Activated CD8-positive, alpha-beta memory T cell treated with anti-CD3 and anti-CD28 coated beads, Interleukin-2, amount 50 U/mL, for 1 hour (primary cell): Measurements from ENCODE around the gene ZNF142.
"Not testable (repeated sequence)": the region's sequence is repeated elsewhere in the genome, so short reads cannot be mapped to it uniquely, and the experiment has no call there.

Source experiments
- DNase-seq: peaks from one replicate; pipeline ENCODE4 v3.0.0-alpha.2; 2020; ENCODE audit errors: extremely low read depth

The ZNF142 gene, protein sequence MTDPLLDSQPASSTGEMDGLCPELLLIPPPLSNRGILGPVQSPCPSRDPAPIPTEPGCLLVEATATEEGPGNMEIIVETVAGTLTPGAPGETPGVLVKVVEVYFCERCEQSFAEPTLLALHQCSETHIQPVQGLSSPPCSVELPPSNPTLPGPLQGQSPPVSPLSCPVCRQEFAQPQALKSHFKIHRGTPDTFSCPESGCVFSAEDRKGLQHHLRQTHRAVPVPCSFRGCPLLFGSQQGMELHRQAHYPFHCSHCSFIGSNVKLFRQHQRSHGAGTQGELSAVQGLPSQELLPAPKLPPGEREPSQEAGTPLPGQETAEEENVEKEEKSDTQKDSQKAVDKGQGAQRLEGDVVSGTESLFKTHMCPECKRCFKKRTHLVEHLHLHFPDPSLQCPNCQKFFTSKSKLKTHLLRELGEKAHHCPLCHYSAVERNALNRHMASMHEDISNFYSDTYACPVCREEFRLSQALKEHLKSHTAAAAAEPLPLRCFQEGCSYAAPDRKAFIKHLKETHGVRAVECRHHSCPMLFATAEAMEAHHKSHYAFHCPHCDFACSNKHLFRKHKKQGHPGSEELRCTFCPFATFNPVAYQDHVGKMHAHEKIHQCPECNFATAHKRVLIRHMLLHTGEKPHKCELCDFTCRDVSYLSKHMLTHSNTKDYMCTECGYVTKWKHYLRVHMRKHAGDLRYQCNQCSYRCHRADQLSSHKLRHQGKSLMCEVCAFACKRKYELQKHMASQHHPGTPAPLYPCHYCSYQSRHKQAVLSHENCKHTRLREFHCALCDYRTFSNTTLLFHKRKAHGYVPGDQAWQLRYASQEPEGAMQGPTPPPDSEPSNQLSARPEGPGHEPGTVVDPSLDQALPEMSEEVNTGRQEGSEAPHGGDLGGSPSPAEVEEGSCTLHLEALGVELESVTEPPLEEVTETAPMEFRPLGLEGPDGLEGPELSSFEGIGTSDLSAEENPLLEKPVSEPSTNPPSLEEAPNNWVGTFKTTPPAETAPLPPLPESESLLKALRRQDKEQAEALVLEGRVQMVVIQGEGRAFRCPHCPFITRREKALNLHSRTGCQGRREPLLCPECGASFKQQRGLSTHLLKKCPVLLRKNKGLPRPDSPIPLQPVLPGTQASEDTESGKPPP (N-terminal part only)

DNA sequence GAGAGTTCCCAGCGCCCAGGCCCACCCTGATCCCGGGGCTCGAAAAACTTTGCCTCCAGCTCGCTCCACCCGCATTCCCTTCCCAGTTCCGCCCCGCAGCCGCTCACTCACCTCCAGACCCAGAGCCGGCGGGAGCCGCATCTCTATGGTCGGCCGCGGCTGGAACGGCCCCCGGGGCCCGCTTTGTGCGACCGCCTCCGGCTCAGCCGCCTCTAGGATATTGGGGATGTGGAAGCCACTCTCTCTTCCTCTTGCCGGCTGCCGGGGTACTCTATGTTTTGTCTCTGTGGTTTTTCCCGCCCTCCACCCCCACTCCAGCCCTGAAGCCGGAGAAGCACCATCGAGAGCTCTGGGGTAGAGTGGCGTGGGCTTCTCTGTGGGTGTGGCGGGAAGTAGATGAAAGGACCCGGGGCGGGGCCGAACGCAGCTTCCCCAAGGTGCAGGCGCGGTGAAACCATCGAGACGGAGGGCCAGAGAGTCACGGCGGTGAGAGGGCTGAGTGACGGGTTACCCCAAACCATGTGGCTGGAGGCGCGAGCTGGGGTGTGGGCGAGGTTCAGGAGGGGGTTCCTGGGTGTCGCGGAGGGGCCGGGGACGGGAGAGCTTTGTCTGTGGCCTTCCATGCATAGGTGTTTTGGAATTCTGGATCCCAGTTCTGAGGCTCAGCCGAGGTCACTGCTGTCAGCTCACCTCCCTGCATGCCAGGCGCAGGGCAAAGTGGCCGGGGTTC, at the start of gene ZNF142, which contains the start of gene BCS1L:
TSS of gene ZNF142 (minus strand) at position 366 of the 730 bp plus-strand sequence. CDS start 3,194 bp downstream, outside the sequence.
TSS of gene BCS1L (plus strand) at position 426 of the 730 bp plus-strand sequence. CDS start 1,305 bp downstream, outside the sequence.
- peak; percentile 73 for DNase-seq

DNA sequence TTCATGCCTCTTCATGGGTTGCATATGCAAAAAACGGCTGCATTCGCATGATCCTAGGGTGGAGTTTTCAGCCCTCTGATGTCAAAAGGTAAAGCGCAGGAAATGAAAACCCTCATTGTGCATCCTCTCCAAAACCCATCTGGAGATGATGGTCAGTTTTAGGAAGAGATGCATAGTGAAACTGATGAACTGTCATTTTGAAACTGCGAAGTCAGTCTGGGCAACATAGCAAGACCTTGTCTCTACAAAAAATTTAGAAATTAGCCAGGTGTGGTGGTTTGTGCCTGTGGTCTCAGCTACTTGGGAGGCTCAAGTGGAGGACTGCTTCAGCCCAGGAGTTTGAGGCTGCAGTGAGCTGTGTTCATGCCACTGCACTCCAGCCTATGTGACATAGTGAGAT, 48.7 kb upstream of the ZNF142 start:
- DNase-seq: no peak

DNA sequence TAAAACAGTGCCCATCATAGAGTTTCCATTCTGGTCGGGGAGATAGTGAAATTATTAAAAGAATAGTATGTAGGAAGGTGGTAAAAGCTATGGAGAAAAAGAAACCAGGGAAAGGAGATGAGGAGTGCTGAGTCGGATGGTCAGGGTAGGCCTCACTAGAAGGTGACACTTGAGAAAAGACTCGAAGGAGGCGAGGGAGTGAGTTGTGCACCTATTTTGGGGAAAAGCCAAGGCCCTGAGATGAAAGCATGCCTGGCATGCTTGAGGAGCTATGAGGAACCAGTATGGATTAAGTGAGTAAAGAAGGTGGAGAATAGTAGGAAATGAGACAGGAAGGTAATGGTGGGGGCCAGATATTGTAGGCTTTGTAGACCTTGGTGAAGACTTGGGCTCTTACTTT, 43.9 kb upstream of the ZNF142 start:
- DNase-seq: no peak

DNA sequence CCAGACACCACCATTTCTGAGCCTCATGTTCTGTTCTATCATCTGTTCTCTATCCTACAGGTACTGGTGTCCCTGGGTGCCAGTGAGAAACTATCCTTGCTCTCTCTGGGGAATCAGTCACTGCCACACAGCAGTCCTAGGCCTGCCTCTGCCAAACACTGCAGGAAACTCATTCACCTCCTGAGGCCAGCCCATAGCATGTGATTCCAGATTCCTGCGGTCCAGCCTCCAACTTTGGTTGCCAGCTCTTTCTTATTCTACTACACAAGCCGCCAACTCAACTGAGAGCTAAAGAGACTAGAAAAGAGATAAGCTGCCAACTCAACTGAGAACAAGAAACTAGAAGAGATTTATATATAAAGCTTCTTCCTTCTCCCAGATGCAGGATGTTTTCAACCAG, 42.4 kb upstream of the ZNF142 start:
- DNase-seq: no peak

DNA sequence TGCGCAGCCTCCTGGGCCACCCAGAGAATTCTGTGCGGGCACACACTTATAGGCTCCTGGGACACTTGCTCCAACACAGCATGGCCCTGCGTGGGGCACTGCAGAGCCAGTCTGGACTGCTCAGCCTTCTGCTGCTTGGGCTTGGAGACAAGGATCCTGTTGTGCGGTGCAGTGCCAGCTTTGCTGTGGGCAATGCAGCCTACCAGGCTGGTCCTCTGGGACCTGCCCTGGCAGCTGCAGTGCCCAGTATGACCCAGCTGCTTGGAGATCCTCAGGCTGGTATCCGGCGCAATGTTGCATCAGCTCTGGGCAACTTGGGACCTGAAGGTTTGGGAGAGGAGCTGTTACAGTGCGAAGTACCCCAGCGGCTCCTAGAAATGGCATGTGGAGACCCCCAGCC, 39.5 kb upstream of the ZNF142 start:
- no peak for DNase-seq

DNA sequence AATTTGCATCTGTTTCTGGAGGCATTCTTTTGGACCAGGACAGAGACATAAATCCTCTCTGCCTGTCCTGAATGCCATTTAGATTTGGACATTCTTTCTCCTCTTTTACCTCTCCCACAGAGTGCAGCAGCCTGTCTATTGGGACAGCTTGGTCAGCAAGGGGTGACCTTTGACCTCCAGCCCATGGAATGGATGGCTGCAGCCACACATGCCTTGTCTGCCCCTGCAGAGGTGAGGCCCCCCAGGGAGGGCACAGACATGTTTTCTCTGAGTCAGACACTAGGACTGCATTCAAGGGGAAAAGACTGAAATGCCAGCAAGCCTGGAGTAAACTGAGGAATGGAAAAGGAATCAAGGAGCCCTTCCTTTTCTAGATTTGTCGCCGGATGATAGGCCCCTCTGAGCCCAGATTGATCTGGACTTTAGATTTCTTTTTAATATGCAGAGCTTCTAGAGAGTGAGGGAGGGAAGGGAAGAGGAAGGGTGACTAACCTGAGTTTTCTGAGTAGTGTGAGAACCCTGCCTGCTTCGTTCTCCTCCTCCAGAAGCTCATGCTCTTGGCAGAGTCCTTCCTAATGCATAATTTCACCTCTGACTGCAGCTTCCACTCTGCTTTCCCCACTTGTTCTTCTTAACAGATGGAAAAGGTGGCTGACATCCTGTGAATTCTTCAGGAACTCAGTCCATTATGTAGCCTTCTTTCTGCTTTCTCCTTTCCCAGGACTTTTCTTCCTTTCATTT, 35.2 kb upstream of the ZNF142 start:
- DNase-seq: no peak

DNA sequence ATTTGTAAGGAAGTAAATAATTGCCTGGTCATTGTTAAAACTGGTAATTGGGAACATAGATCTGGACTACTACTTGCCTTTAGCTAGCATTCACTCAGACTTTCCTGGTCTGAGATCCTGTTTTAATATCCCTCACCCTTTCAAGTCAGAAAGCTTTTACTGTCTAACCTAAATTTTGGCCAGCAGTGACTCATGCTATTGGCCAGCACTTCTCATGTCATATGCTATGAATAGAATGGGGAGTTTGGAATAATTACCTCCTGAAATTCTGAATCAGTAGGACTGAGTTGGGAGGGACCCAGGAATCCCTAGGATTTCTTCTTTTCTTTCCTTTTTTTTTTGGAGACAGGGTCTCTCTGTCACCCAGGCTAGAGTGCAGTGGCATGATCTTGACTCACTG, 31.8 kb upstream of the ZNF142 start:
- no peak for DNase-seq

DNA sequence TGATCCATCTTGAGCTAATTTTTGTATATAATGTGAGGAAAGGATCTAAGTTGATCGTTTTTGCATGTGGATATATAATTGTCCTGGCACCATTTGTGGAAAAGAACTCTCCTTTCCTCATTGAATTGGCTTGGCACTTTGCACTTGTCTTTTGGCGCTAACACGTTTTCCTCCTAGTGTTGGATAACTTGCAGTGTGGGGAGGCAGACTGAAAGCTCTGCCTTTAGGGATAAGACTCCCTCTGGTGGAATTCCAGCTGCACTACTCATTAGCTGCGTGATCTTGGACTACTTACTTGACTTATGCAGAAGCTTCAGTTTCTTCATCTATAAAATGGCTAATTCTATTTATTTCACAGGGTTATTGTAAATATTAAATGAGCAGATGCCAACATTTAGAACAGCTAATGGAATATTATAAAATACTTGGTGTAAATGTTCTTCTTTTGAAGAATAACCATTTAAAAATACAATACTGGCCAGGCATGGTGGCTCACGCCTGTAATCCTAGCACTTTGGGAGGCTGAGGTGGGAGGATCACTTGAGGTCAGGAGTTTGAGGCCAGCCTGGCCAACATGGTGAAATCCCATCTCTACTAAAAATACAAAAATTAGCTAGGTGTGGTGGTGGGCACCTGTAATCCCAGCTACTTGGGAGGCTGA, 28.1 kb upstream of the ZNF142 start:
- not testable (repeated sequence) for DNase-seq

DNA sequence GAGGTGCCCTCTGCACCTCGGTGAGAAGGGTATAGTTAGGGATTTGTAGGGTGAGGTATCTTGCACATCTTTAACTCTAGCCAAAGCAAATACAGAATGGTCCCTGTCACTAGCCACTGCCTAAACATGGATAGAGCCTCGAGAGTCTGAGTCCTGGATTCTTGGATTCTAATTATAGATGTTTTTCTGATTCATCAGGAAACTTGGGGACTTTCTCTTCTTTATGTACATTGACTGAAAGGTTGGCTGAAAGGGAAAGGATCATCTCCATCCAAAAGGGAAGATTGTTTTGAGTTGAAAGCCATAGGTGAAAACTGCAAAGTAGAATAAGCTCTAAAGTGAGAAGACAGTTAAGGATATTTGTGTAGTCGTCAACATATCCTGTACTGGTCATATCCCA, 20.6 kb upstream of the ZNF142 start:
- DNase-seq: no peak

DNA sequence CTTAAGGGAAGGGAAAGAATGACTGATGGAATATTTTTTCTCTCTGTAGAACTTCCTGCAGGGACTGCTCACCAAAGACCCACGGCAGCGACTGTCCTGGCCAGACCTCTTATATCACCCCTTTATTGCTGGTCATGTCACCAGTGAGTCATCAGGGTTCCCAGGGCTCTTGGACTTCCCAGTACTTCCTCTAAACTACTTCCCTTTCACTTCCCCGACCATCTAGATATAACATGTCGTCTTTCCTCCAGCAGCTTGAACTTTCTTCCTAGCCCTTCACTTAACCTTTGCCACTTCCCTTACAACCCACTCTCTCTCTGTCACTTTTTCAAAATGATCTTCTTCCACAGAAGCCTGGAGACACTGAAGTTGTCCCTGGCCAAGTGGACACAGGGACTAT, 19.7 kb upstream of the ZNF142 start:
- DNase-seq: no peak

DNA sequence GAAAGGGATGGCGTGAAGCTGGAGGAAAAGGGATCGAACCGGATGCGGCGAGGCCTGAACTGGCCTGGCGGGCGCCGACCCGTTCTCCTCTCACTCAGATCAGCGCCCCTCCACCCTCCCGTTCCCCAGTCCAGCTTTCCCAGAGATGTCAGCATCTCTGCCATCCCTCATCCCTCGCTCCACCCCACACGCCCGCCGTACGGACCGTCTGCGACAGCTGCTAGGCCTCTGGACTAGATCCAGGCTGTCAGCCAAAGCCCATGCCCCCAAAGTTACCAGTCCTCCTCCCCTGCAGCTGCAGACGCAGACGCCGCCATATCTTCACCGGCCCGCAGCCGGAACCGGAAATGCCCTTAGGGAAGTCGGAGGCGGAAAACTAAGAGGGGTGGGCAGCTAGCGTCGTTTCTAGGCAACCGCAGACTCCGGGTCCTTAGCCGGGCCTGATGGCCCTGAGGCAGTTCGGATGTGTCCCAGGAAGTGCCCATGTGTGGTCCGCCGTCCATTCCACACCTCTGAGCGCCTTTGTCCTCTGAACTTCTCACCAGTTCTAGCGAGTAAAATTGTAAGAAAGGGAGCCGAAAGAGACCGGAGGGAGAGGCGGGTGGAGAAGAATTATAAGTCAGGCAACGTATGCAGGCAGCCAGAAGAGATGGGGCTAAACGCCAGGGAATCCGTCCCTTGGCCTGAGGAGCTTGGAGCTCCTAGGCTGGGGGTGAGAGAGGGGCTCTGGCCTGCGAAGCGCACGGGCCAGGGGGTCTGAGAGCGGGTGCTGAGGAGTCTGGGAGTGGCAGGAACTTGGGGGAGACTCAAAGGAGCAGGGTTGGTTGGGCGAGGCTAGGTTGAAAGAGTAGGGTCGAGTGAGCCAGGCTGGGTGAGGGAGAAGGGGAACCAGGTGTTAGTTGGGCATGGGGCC, 12.5 kb upstream of the ZNF142 start, which contains the start of the genes RNF25 and STK36:
TSS of gene RNF25 (minus strand) at position 349 of the 913 bp plus-strand sequence. CDS start at position 317, 32 bp downstream.
TSS of gene STK36 (plus strand) at position 433 of the 913 bp plus-strand sequence. CDS start 744 bp downstream, outside the sequence.
- DNase-seq: peak; percentile 51

DNA sequence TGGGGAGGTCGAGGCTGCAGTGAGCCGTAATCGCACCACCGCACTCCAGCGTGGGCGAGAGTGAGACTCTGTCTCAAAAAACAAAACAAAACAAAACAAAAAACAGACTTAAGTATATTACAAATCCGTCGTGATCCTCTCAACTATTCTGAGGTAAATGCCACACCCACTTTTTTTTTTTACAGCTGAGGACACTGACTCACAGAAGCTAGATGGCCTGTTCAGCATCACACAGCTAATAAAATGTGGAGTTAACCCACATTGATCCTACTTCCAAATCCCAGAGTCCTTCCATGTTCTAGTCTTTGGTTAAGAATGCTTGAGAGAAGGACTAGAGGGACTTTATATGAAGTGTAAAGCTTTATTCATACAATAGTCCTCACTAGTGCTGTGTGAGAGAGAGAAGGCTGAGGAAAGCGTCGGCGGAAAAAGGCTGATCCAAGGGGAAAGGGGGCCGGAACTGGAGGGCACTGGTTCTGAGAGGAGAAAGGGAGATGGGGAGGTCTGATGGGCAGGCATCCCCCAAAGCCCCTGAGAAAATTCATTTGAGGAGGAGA, 11.8 kb upstream of the ZNF142 start:
- DNase-seq: no peak

DNA sequence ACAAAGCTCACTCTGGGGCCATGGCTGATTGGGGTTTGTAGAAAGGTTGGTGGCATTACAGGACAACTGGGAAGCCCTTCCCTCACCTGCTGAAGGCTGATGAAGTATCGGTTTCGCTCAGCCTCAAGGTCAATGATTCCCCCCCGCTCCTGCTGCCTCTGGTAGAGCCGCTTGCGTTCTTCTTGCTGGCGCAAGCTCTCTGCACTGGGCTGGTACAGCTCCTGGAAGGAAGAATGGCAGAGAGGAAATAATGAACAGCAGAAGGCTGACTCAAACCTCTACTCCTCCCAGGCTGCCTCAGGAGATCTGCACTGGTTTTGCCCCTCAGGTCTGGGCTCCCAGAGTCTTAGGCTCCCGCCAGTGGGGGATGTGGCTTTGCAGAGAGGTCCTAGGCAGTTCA, 5.2 kb upstream of the ZNF142 start:
- DNase-seq: no peak

DNA sequence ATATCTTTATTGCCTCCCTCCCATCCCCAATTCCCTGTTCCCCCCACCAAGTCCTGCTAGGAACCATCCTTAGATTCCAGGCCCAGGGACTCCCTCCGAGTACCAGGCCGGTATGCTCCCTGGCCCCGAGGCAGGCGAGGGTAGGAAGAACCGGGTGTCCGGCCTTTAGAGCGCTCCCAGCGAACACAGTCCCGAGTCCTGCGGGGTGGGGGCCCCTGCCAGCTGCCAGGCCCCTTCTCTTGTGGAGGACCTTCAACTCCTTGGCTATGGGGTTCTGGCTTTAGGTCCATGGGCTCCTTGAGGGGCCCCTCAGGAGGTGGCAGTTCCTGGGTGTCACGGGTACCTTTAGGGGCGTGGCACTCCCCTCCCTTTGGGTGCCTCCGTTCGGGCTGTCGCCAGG, 4.5 kb upstream of the ZNF142 start:
- no peak for DNase-seq

DNA sequence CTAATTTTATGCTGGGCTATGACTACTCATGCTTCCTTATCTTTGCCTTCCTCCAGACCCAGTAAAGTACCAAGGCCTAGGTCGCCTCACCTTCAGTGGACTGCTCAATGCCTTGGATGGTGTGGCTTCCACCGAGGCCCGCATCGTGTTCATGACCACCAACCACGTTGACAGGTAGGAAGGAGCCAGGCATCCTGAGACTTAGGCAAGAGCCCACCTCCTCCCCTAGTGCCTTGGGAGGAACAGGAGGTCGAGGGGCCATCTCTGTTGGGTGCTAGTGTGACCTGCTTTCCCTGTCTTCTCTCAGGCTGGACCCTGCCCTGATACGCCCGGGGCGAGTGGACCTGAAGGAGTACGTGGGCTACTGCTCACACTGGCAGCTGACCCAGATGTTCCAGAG, 3.4 kb upstream of the ZNF142 start:
- no peak for DNase-seq

DNA sequence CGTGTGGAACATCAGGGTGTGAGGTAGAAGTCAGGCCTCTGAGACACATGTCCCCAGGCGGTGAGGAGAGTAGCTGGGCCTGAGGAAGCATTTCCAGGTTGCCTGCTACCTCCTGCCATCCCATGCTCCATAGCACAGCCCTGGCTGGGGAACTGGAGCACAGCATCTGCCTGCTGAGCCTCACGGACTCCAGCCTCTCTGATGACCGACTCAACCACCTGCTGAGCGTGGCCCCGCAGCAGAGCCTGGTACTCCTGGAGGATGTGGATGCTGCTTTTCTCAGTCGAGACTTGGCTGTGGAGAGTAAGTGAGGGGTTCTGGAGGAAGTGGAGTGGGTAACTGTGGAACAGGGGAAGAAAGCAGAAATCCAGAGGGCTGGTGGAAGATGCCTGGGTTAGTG, 3.0 kb upstream of the ZNF142 start:
- DNase-seq: no peak

DNA sequence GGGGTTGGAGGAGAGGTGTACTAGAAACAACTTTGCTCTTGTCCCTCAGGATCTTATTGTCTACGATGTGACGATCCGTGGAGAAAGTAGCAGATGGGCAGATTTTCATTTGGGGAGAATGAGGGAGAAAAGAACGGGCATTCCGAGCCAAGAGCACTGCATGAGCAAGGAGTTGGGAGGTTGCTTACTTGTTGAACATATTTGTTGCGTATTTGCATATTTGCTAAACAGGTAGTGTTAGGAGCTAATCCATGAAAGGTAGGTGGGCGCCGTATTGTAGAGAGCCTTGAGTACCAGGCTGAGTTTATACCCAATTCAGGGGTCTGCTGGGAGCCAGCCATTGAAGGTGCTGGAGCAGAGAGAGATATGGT, 550 bp upstream of the ZNF142 start:
- DNase-seq: no peak

DNA sequence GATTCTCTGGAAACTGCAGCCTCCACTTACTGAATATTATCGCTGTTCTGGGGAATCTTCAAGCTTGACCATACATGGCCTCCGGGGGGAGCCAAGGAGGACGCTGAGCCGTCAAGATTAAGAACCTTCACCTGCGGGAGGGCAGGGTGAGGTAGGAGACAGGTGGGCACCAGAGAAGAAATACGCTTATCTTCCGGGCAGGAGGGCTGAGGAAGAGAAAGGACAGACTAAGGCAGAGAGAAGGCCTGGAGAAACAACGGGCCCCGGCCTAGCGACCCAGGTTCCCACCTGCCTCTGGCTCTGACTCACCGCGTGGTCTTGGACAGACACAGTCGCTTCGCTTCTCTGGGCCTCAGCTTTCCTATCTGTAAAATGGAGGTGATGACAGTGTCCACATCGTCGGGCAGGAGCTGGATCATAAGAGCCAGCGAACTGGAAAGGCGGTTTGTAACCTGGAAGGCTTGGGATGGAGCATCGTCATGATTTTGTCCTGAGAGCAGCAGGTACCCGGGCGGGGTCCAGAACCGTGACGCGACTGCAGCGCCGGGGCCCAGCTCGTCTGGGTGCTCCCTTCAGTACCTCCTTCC, 659 bp downstream of the ZNF142 start:
- no peak for DNase-seq
